Thoracic aorta (tissue), 2 donors: ENCODE data around the gene TNRC6A. TPM values are rescaled to one million over a fixed set of nuclear protein-coding genes. Genes with fewer than 3 reads are reported as not detected.
A peak's percentile ranks its signal among the peaks of the same experiment; 100 is the strongest.
"Not testable (repeated sequence)": the region's sequence is repeated elsewhere in the genome, so short reads cannot be mapped to it uniquely, and the experiment has no call there.

Source experiments
- ATAC-seq: fragments of 150-250 bp; one replicate; pipeline ENCODE4 v1.8.0; 2017; ENCODE audit warnings: low read depth; ENCODE audit not compliant: insufficient number of reproducible peaks, low FRiP score
- DNase-seq: peaks from one replicate; pipeline ENCODE4 v3.0.0-alpha.2; 2020; ENCODE audit warnings: low spot score
- H3K27ac ChIP-seq, 2 donors: fragments of 200-600 bp; sonication (generic); 1 replicate in 1 of 2; 2 replicates in 1 of 2; pipeline ENCODE4 v1.5.1; 2016; ENCODE audit warnings: mild to moderate bottlenecking in 2 of 2, moderate library complexity in 2 of 2
- H3K27me3 ChIP-seq: fragments of 200-600 bp; sonication (generic); replicated peaks from 2 replicates; pipeline ENCODE4 v1.6.0; 2016; ENCODE audit warnings: mild to moderate bottlenecking; ENCODE audit not compliant: insufficient read depth
- H3K36me3 ChIP-seq: fragments of 200-600 bp; sonication (generic); one replicate; pipeline ENCODE4 v1.5.1; 2016
- H3K4me1 ChIP-seq, 2 donors: fragments of 200-600 bp; sonication (generic); 1 replicate in 1 of 2; 2 replicates in 1 of 2; pipeline versions ENCODE4 v1.5.1 to v1.6.0; 2016; ENCODE audit warnings: low read depth in 2 of 2, mild to moderate bottlenecking in 1 of 2; ENCODE audit not compliant: control insufficient read depth in 1 of 2
- H3K4me3 ChIP-seq: fragments of 200-600 bp; sonication (generic); 2 replicates; pipeline ENCODE4 v1.5.1; 2016; ENCODE audit warnings: mild to moderate bottlenecking
- H3K9me3 ChIP-seq: fragments of 200-600 bp; sonication (generic); 2 replicates; pipeline ENCODE4 v1.5.1; 2016
- total RNA-seq, 2 donors: library from RNA; depleted of rRNA; stranded (reverse); fragments of >200 nt; gene quantifications; one replicate each; pipeline versions ENCODE4 v1.1.0 to v1.2.3, GENCODE V29; 2016
- TF ChIP-seq, protein P1 (sequence below): fragments of 200-600 bp; sonication (generic); IDR thresholded peaks from one replicate; pipeline ENCODE4 v1.5.1; 2019; ENCODE audit warnings: antibody characterized with exemption

Gene TNRC6A
- total RNA-seq, 2 donors from 2014 or later, result 45.6 to 85.4 TPM

DNA sequence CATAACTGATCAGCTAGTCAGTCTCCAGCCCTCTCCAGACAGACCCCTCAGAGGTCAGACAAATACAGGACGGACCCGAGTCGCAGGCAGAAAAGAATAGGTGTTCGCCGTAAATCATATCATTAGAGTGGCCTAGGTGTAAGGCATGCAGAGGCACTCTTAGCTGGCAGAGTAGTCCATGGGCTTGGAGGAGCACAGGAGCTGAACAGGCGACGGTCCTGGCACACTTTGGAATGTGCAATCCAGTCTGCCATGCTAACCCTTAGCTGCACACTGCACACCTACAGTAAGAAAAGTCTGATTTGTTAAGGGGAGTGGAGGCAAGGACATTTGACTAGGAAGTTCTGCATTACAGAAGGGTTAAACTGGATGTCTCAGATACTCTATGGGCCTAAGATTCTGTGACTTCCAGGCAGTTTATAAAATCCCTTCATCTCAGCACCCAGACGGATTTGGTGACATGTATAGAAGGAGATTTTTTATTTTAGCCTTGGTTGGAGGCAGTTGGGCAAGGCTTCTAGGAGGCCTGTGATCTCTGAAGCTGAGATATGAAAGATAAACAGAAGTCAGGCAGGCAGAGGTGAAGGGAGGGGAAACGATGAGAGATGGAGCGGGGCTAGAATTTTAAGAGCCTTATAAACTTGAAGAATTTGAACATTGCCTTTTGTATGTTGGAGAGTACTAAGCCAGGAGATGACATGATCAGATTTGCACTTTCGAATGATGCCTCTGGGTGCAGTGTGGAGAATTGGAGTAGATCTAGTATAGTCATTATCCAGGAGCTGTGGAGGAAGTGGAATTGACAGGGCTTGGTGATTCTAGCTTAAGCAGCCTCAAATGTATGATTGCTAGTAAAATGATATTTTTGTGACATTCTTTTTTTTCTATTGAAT is 81.7 kb downstream of the TNRC6A start:
- H3K27ac ChIP-seq, result peak overlapping the region in 1 of 2 donors; percentile 21
- no peaks in the 10 kb centered on the region for H3K9me3 ChIP-seq
- peaks cover 67% of the 10 kb centered on the region for H3K36me3 ChIP-seq
- ATAC-seq (no peak), DNase-seq (no peak)
- H3K4me1 ChIP-seq, result peaks cover 0 to 6% of the 10 kb centered on the region in 2 donors
- H3K4me3 ChIP-seq, result no peak overlapping the region
- no peaks in the 10 kb centered on the region for H3K27me3 ChIP-seq
- TF ChIP-seq, protein P1, sequence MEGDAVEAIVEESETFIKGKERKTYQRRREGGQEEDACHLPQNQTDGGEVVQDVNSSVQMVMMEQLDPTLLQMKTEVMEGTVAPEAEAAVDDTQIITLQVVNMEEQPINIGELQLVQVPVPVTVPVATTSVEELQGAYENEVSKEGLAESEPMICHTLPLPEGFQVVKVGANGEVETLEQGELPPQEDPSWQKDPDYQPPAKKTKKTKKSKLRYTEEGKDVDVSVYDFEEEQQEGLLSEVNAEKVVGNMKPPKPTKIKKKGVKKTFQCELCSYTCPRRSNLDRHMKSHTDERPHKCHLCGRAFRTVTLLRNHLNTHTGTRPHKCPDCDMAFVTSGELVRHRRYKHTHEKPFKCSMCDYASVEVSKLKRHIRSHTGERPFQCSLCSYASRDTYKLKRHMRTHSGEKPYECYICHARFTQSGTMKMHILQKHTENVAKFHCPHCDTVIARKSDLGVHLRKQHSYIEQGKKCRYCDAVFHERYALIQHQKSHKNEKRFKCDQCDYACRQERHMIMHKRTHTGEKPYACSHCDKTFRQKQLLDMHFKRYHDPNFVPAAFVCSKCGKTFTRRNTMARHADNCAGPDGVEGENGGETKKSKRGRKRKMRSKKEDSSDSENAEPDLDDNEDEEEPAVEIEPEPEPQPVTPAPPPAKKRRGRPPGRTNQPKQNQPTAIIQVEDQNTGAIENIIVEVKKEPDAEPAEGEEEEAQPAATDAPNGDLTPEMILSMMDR, result no peak

DNA sequence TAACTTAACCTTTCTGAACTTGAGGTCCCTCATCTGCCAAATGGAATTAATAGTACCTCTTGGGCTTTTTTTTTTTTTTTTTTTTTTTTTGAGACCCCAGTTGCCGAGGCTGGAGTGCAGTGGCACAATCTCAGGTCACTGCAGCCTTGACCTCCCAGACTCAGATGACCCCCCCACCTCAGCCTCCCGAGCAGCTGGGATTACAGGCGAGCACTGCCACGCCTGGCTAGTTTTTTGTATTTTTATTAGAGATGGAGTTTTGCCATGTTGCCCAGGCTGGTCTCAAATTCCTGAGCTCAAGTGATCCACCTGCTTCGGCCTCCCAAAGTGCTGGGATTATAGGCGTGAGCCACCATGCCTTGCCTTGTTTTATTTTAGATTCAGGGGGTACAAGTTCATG is 83.4 kb downstream of the TNRC6A start:
- H3K27me3 ChIP-seq, H3K4me1 ChIP-seq, H3K27ac ChIP-seq, H3K4me3 ChIP-seq, H3K9me3 ChIP-seq, ATAC-seq, DNase-seq: not testable (repeated sequence)
- peaks cover 64% of the 10 kb centered on the region for H3K36me3 ChIP-seq

DNA sequence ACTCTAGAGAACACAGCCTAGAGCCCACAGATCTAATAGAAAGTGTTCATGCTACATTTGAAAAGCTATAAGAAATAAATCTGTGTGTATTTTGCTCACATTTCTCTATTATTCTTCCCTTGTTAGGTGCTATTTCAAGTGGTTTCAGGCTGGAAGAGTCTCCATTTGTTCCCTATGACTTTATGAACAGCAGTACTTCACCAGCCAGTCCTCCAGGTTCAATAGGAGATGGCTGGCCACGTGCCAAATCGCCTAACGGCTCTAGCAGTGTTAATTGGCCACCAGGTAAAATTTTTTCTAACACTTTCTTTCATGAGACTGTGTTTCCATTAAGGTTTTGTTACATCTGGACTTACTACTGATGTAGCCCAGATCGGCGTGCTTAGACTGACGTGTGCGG is 85.6 kb downstream of the TNRC6A start:
- ATAC-seq (no peak), DNase-seq (no peak)
- no peaks in the 10 kb centered on the region for H3K9me3 ChIP-seq
- TF ChIP-seq, protein P1, result no peak
- H3K27me3 ChIP-seq, result no peaks in the 10 kb centered on the region
- H3K4me3 ChIP-seq, result no peak overlapping the region
- no peak overlapping the region for H3K27ac ChIP-seq
- peaks cover 71% of the 10 kb centered on the region for H3K36me3 ChIP-seq
- peaks cover 0 to 11% of the 10 kb centered on the region in 2 donors for H3K4me1 ChIP-seq

DNA sequence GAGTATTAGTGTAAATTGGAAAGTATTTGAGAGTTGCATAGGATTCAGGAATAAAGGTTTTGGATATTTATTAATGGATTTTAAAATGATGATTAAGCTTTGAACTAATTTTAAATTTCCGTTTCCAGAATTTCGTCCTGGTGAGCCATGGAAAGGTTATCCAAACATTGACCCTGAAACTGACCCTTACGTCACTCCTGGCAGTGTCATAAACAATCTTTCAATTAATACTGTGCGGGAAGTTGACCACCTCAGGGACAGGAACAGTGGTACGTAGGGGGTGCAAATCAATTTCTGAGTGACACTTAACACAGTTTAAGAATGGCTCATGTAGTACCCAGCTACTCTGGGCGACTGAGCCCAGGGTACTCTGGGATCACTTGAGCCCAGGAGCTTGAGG is 87.2 kb downstream of the TNRC6A start:
- DNase-seq, result no peak
- peaks cover 0 to 5% of the 10 kb centered on the region in 2 donors for H3K4me1 ChIP-seq
- no peak for ATAC-seq
- H3K27me3 ChIP-seq, result no peaks in the 10 kb centered on the region
- TF ChIP-seq, protein P1, result no peak
- no peak overlapping the region for H3K4me3 ChIP-seq
- H3K27ac ChIP-seq, result no peak overlapping the region
- H3K9me3 ChIP-seq, result no peaks in the 10 kb centered on the region
- H3K36me3 ChIP-seq, result peaks cover 77% of the 10 kb centered on the region

DNA sequence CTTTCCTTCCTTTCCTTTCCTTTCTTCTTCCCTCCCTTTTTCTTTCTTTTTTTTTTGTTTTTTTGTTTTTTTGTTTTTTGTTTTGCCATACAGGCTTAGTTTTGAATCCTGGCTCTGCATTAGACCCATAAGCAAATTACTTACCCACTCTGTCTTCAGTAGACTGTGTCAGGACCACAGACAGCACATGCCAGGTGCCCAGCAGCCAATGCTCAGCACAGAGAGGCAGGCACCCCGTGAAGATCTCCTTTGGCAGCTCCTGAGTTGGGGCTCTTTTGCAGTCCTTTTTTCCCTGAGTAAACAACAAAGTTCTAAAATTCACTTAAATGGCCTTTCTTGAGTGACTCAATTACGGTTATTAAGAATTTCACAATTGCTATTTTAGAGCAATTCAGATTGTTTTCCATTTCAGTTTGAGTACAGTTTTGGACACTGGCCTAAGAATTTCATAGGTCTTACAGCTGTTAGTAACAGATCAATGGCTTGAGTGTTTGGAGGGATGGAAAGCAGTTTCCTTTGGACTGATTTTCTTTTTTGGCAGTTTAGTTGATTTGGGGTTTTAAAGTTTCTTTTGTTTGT is 90.1 kb downstream of the TNRC6A start:
- Histone ChIP-seq H3K4me3 (no peak overlapping the region), H3K36me3 (peaks cover 79% of the 10 kb centered on the region), H3K27ac (peak overlapping the region; percentile 12 to 37), H3K4me1 (peaks cover 0 to 5% of the 10 kb centered on the region in 2 donors), H3K27me3 (no peaks in the 10 kb centered on the region), H3K9me3 (no peaks in the 10 kb centered on the region)
- DNase-seq, result no peak
- TF ChIP-seq, protein P1, result no peak
- no peak for ATAC-seq
